Spleen (tissue), 11 donors: ENCODE results near the gene ARHGAP22. TPM values are rescaled to one million over a fixed set of nuclear protein-coding genes. Genes with fewer than 3 reads are reported as not detected.

Experiments
- DNase-seq: peaks from one replicate; pipeline ENCODE4 v3.0.0-alpha.2; 2020
- H3K27ac ChIP-seq, 8 donors: fragments of 200-600 bp; sonication (generic) in 7 of 8; 1 replicate in 4 of 8; 2 replicates in 4 of 8; pipeline versions ENCODE4 v1.5.0 to v1.8.0; 2016 to 2021; ENCODE audit warnings: inconsistent platforms in 4 of 8, mild to moderate bottlenecking in 4 of 8, moderate library complexity in 1 of 8
- H3K27me3 ChIP-seq, 7 donors: fragments of 200-600 bp; sonication (generic) in 6 of 7; replicated peaks in 1 of 7; 1 replicate in 4 of 7; 2 replicates in 3 of 7; pipeline versions ENCODE4 v1.5.0 to v1.8.0; 2016 to 2021; ENCODE audit warnings: inconsistent platforms in 3 of 7, mild to moderate bottlenecking in 1 of 7
- H3K36me3 ChIP-seq, 6 donors: fragments of 200-600 bp; sonication (generic) in 5 of 6; 1 replicate in 4 of 6; 2 replicates in 2 of 6; pipeline versions ENCODE4 v1.5.0 to v1.8.0; 2016 to 2021; ENCODE audit warnings: inconsistent platforms in 2 of 6
- H3K4me1 ChIP-seq, 6 donors: fragments of 200-600 bp; sonication (generic) in 5 of 6; 1 replicate in 3 of 6; 2 replicates in 3 of 6; pipeline versions ENCODE4 v1.5.0 to v1.8.0; 2016 to 2021; ENCODE audit warnings: inconsistent platforms in 3 of 6
- H3K4me3 ChIP-seq, 8 donors: fragments of 200-600 bp; sonication (generic) in 7 of 8; 1 replicate in 4 of 8; 2 replicates in 4 of 8; pipeline versions ENCODE4 v1.5.0 to v1.8.0; 2016 to 2021; ENCODE audit warnings: inconsistent platforms in 4 of 8, mild to moderate bottlenecking in 4 of 8, moderate library complexity in 2 of 8
- H3K9me3 ChIP-seq, 8 donors: fragments of 200-600 bp; sonication (generic) in 7 of 8; 1 replicate in 4 of 8; 2 replicates in 4 of 8; pipeline versions ENCODE4 v1.5.0 to v1.8.0; 2016 to 2021; ENCODE audit warnings: inconsistent platforms in 4 of 8
- POLR2A ChIP-seq, 3 donors: fragments of 450-650 bp; IDR thresholded peaks; one replicate each; pipeline ENCODE4 v1.5.1; 2017; ENCODE audit warnings: antibody characterized with exemption in 3 of 3, mild to moderate bottlenecking in 1 of 3
- POLR2AphosphoS5 ChIP-seq, 3 donors: sonication (generic); formaldehyde crosslinking; IDR thresholded peaks; one replicate each; pipeline ENCODE4 v1.5.1; 2017; ENCODE audit warnings: antibody characterized with exemption in 3 of 3
- WGBS, 5 donors: extraction: QIAGEN DNeasy Blood & Tissue Kit in 3 of 5; methylation state at CpG; one replicate each; pipeline versions ENCODE4 v1.1.5 to v1.1.7; 2013 to 2018; 5-methylcytosine and 5-hydroxymethylcytosine counted together
- intact Hi-C: fragments of 100-400 bp; cut with DNase I; formaldehyde crosslinking; loops from one replicate; pipeline ENCODE4 v1.15.0; 2023; ENCODE audit warnings: low total_unique reads
- polyA plus RNA-seq, 3 donors: library from polyadenylated mRNA; stranded (reverse); fragments of 200-250 nt; gene quantifications; one replicate each; pipeline ENCODE4 v1.2.1, GENCODE V29; 2013
- total RNA-seq, 7 donors: library from RNA; depleted of rRNA in 3 of 7; stranded (reverse); fragments of >200 nt in 3 of 7; fragmentation: NEBNext Ultra II Directional in 4 of 7; extraction: Animal tissue kit (Norgen Biotek cat#: 25700) in 4 of 7; gene quantifications; one replicate each; pipeline versions ENCODE4 v1.1.0 to v1.2.1, GENCODE V29; 2016 to 2021
- TF ChIP-seq, protein P1 (sequence below), 11 experiments: fragments of 200-600 bp in 7 of 11; fragments of 450-650 bp in 4 of 11; sonication (generic) in 4 of 11; IDR thresholded peaks in 8 of 11; conservative IDR thresholded peaks in 3 of 11; 1 replicate in 7 of 11; 2 replicates in 4 of 11; pipeline versions ENCODE4 v1.4.0 to v1.8.0; 2016 to 2021; ENCODE audit warnings: antibody characterized with exemption in 11 of 11, inconsistent platforms in 4 of 11, mild to moderate bottlenecking in 1 of 11
- donor health status: healthy with polysubstance abuse.
- donor health status: DM: no; HTN: no; CAD: no; lungs with moderate emphysema.
- donor health status: DM: no; HTN: no; CAD: no.
- donor health status: Bipolar disorder and iron deficiency.
- donor health status: healthy.
- donor health status: DM: no; HTN: no; CAD: no.
- donor health status: DM: yes; HTN: yes; CAD: no.

The ARHGAP22 gene
- total and polyA plus RNA-seq, 10 donors = 0.56 to 7.5 (median 3.2) TPM

DNA sequence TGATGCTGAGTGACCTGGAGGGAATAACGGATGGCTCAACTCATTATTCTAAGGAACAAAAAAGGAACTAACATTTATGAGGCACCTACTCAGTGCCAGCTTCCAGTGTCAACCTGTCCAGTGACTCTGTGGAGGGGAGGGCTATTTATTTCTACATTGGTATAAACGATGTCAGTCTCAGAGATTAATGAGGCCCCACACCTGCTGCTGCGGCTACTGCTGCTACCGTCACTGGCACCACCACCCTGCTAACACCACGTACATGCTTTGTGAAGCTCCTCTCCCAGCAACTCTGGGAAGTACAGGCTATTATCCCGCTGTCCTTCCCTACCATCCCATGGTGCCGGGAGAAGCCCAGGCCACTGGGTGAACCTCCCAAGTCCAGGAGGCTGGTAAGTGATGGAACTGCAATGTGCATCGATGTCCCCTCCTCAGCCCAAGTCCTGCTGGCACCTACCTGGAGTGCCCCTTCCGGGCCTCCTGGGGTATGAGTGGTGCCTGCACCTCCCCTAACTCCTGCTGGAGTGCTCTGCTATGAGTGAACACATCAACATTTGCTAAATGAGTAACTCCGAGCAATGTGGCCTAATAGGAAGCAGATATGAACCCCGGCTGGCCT, 101.5 kb downstream of the ARHGAP22 start:
- TF ChIP-seq POLR2A (IDR thresholded peaks at IDR 0.05) (no peak), POLR2AphosphoS5 (IDR thresholded peaks at IDR 0.05) (no peak)
- TF ChIP-seq, protein P1, sequence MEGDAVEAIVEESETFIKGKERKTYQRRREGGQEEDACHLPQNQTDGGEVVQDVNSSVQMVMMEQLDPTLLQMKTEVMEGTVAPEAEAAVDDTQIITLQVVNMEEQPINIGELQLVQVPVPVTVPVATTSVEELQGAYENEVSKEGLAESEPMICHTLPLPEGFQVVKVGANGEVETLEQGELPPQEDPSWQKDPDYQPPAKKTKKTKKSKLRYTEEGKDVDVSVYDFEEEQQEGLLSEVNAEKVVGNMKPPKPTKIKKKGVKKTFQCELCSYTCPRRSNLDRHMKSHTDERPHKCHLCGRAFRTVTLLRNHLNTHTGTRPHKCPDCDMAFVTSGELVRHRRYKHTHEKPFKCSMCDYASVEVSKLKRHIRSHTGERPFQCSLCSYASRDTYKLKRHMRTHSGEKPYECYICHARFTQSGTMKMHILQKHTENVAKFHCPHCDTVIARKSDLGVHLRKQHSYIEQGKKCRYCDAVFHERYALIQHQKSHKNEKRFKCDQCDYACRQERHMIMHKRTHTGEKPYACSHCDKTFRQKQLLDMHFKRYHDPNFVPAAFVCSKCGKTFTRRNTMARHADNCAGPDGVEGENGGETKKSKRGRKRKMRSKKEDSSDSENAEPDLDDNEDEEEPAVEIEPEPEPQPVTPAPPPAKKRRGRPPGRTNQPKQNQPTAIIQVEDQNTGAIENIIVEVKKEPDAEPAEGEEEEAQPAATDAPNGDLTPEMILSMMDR (IDR thresholded peaks at IDR 0.05 in 8 of 11, conservative IDR thresholded peaks at IDR 0.05 in 3 of 11) = no peak
- Histone ChIP-seq H3K4me3 (no peak overlapping the region), H3K27ac (no peak overlapping the region), H3K36me3 (no peaks in the 10 kb centered on the region), H3K27me3 (peaks cover 0 to 1% (median 0%) of the 10 kb centered on the region in 7 donors), H3K9me3 (no peaks in the 10 kb centered on the region), H3K4me1 (peaks cover 0 to 9% (median 1%) of the 10 kb centered on the region in 6 donors)
- peak; percentile 53 for DNase-seq
- intact Hi-C loops = loop anchor here (10.0 kb wide), 1 partner anchor 139 kb away; no protein-coding TSS in a partner anchor
- 87 to 94% (median 88%) methylated on average over 10 to 11 of the region's 11 CpGs for WGBS, 5 donors

DNA sequence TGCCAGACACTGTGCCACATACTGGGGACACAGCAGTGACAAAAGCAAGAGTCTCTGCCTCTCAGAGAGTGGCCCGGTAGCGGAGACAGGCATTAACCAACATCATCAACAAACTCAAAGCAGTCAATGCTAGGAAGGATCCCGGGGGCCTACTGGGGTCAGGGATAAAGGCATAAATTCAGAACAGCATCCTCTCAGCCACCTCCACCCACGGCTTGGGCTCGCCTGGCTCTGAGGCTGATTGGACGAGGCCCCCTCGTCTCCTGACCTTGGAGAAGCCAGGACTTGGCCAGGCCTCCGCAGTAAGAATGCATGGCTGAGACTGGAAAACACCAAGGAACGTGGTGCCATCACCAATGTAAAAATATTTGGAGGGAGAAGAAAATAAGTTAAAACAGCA, 102.1 kb downstream of the ARHGAP22 start:
- no peak for DNase-seq
- intact Hi-C loops = loop anchor here (10.0 kb wide), 1 partner anchor 138 kb away; no protein-coding TSS in a partner anchor
- Histone ChIP-seq H3K36me3 (no peaks in the 10 kb centered on the region), H3K27ac (no peak overlapping the region), H3K4me1 (peaks cover 0 to 6% (median 0%) of the 10 kb centered on the region in 6 donors), H3K27me3 (peaks cover 0 to 7% (median 0%) of the 10 kb centered on the region in 7 donors), H3K4me3 (no peak overlapping the region), H3K9me3 (no peaks in the 10 kb centered on the region)
- 84 to 92% (median 85%) methylated on average over 9 of the region's 9 CpGs for WGBS, 5 donors
- TF ChIP-seq POLR2AphosphoS5 (IDR thresholded peaks at IDR 0.05) = no peak
- TF ChIP-seq, protein P1 (IDR thresholded peaks at IDR 0.05 in 8 of 11, conservative IDR thresholded peaks at IDR 0.05 in 3 of 11) = no peak
- TF ChIP-seq POLR2A (IDR thresholded peaks at IDR 0.05) = no peak

DNA sequence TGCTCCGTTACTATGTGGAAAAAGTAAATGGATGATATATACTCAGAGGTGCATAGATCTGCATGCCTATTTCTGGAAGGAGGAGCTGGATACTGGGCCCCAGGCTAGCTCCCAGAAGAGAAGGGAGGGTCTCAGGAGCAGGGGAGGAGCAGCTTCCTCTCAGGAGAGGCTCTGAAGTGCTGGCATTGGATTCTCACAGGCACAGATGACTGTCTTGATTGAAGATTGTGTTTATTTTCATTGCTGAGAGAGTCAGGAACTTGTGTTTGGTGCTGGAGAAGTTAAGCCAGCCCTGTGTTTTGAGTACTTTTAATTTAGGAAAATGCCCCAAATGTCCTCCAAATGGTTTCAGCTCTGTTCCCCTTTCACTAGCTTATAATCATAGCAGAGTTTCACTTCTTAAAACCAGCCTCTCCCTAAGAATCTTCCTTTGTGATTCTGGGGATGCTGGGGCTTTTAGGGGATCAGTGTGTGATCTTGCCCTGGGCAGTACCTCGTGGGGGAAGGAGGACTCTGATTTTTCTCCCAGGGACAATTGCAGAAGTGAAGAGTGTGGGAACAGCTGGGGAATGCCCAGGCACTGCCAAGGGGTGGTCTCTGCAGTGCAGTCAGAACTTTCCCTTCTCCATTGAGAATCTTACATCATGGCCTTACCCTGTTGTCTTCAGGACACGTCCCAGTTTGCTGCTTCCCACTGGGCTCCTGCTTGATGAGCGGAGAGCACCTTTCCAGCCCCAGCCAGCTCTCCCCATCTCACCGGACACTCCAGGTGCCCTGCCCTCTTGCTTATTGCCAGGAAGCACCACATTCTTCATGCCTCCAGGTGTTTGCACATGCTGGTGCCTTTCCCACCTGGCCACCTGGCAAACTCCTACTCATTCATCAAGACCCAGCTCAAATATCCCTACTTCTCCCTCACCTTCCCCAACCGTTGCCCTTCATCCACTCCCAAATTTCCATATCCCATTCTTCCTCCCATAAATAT, 102.8 kb downstream of the ARHGAP22 start:
- no peak for DNase-seq
- Histone ChIP-seq H3K27ac (no peak overlapping the region), H3K4me1 (peaks cover 0 to 6% (median 0%) of the 10 kb centered on the region in 6 donors), H3K9me3 (no peaks in the 10 kb centered on the region), H3K27me3 (peaks cover 0 to 14% (median 0%) of the 10 kb centered on the region in 7 donors), H3K36me3 (no peaks in the 10 kb centered on the region), H3K4me3 (no peak overlapping the region)
- 69 to 87% (median 73%) methylated on average over 6 of the region's 6 CpGs for WGBS, 5 donors
- TF ChIP-seq POLR2A (IDR thresholded peaks at IDR 0.05) = no peak
- TF ChIP-seq POLR2AphosphoS5 (IDR thresholded peaks at IDR 0.05) = no peak
- TF ChIP-seq, protein P1 (IDR thresholded peaks at IDR 0.05 in 8 of 11, conservative IDR thresholded peaks at IDR 0.05 in 3 of 11) = no peak
- intact Hi-C loops = loop anchor here (10.0 kb wide), 1 partner anchor 137 kb away; no protein-coding TSS in a partner anchor
